ENCODE measurements around the gene TRPM3.

TRPM3 gene

GRCh38 chr9:70947511-70947910 is 173.9 kb downstream of the TRPM3 start:
- no peak for DNase-seq (ENCODE audit: low read depth in 2 of 2)

- DNase-seq (ENCODE audit: low read depth in 2 of 2): no peak
Observed at GRCh38 chr9:70947086-70947485, 174.3 kb downstream of the TRPM3 start.

- no peak for DNase-seq (ENCODE audit: low read depth in 2 of 2)
Observed at GRCh38 chr9:70945301-70945700, 176.1 kb downstream of the TRPM3 start.

GRCh38 chr9:70941191-70941590 is 180.2 kb downstream of the TRPM3 start:
- DNase-seq (ENCODE audit: low read depth in 2 of 2): no peak

- DNase-seq (ENCODE audit: low read depth in 2 of 2): no peak
Observed at GRCh38 chr9:70940605-70941004, 180.8 kb downstream of the TRPM3 start.

- no peak for DNase-seq (ENCODE audit: low read depth in 2 of 2)
Observed at GRCh38 chr9:70936536-70936935, 184.9 kb downstream of the TRPM3 start.

DNA sequence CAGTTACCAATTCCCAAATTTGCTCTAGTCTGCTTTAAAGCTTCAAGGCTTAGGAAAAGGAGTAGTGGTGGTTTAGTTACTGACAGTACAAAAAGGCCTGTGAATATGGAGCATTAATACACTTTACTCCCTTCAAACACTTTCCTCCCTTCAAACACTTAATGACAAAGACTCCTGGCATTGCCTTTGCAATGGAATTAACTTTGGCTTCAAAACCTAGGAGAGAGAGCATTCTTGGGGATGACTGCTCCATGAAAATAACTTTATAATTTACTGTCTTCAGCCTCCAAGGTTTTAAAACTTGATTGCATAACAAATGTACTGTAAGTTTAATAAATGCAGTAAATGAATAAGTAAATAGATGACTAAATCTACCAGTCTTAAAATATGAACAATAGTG is 185.6 kb downstream of the TRPM3 start:
- no peak for DNase-seq (ENCODE audit: low read depth in 2 of 2)

DNA sequence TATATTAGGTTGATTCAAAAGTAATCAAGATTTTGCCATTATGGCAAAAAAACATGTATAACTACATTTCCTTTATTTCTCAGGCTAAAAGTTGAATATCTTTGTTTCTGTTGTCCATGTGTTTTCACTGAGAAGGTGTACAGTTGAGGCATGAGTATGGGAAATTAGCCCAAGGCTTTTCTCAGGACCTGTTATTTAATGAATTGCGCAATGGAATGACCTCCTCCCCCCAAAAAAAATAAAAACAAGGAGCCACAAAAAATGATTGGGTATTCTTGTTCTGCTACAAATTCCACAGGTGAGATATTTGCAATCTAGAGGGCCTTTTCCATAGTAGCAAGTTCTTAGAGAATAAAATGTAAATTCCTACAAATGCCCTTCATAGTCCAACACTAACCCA is 186.8 kb downstream of the TRPM3 start:
- DNase-seq (ENCODE audit: low read depth in 2 of 2): no peak

DNA sequence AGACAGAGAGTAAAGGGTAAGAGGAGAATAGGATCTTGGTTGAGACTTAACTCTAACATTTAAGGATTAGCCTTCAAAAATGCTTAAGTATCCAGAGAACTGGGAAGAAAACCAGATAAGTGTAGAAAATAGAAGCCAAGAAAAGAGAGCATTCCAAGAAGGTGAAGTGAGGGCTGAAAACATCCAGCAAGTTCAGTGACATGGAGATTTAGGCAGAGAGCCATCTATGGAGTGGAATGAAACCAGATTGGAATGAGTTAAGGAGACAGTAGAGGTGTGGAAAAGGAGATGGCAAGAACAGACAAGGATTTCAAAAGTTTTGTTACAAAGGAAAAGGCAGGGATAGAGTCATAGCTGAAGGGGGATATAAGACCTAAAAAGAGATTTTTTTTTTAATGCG is 188.1 kb downstream of the TRPM3 start:
- DNase-seq (ENCODE audit: low read depth in 2 of 2): no peak

DNA sequence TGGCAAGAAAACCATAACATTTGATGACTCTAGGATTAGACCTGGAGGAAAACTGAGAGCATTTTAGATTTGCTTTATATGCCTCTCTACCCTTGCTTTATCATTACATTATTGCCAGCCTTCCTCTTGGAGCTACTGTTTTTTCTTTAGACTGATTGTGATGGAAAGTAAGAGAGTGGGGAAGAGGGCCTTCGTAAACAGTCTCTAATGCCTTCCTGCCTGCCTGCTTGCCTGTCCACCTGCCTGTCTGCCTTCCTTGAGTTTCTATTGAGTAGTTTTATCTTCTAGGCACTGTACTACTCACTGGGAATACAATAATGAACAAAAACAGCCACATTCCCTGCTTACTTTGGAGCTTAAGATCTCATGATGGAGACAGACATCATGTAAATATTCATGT is 189.3 kb downstream of the TRPM3 start:
- no peak for DNase-seq (ENCODE audit: low read depth in 2 of 2)

DNA sequence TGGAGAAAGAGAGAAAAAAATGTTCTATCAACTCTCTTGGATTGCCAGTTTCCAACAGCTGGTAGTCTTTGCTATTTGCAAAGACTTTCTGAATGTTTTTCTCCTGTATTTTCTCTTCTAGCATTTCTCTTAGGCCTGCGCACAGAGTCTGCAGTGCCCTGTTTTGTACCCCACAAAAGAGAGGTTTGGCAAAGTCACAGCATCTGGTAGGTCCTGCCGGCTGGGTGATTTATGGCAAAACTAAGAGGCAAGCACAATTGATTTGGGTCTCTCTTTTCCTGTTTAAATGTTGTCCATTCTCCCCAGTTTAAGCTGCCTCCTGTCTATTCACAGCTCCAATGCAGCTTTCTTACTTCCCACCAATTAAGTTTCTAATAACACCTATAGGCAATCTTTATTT is 193.9 kb downstream of the TRPM3 start:
- DNase-seq (ENCODE audit: low read depth in 2 of 2): no peak

- no peak for DNase-seq (ENCODE audit: low read depth in 2 of 2)
Observed at GRCh38 chr9:70924895-70925547, 196.4 kb downstream of the TRPM3 start.

- DNase-seq (ENCODE audit: low read depth in 2 of 2): no peak
Observed at GRCh38 chr9:70924380-70924779, 197.0 kb downstream of the TRPM3 start.

GRCh38 chr9:70923961-70924360 is 197.5 kb downstream of the TRPM3 start:
- DNase-seq (ENCODE audit: low read depth in 2 of 2): no peak

DNA sequence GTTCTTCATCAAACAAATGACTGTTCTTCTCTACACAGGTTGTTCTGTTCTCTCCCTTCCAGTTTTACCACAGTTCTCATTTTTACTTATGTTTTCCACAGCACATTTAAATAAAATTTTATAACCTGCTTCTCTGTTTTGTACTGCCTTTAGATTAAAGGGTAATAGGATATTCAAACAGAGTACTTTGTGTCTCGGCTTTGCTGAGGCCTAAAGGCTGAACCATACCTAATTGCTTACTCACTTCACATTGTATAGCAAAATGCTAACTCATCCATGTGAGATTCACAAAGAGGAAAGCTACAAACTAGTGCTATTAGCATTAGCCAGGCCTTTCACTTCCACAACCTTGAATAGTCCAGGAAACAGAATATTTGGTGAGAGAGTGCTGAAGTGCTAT is 200.3 kb downstream of the TRPM3 start:
- DNase-seq (ENCODE audit: low read depth in 2 of 2): no peak

DNA sequence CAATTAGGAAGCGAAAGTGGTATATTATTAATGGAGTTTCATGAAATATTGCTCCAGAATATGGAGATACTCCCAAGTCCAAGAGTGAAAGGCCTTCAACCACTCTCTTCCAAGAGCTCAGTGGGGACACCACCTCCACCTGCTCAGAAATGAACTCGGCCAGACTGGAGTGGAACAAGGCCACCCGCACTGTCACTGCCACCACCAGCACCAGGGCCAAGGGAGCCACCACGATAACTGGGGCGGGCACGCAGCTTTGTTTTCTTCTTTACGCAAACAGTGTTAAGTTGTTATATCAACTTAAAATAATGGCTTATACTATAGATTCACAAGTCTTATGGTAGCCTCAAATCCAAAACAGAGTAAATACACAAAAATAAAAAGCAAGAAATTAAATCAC is 204.1 kb downstream of the TRPM3 start:
- no peak for DNase-seq (ENCODE audit: low read depth in 2 of 2)

DNA sequence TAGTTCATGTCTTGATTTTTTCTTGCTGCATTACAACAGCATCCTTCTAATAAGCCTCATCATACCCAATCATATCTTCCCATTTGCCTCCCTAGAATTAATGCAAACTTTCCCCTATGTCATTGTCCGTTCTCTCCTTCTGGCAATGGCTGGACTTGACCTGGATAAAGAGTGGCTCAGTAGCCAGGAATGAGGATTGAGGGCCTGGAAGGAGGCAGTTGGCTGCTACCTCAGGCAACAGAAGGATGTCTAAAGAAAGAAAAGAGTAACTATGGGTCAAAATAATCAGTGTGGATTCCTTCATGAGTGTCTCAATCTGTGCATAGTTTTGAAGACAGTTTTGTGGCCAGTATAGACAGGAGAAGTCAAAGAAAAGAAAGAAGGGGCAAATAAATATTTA is 209.6 kb downstream of the TRPM3 start:
- DNase-seq (ENCODE audit: low read depth in 2 of 2): no peak

GRCh38 chr9:70910598-70910997 is 210.8 kb downstream of the TRPM3 start:
- DNase-seq (ENCODE audit: low read depth in 2 of 2): no peak

GRCh38 chr9:70902692-70903131 is 218.7 kb downstream of the TRPM3 start:
- DNase-seq (ENCODE audit: low read depth in 2 of 2): no peak

GRCh38 chr9:70902171-70902570 is 219.2 kb downstream of the TRPM3 start:
- DNase-seq (ENCODE audit: low read depth in 2 of 2): no peak

DNA sequence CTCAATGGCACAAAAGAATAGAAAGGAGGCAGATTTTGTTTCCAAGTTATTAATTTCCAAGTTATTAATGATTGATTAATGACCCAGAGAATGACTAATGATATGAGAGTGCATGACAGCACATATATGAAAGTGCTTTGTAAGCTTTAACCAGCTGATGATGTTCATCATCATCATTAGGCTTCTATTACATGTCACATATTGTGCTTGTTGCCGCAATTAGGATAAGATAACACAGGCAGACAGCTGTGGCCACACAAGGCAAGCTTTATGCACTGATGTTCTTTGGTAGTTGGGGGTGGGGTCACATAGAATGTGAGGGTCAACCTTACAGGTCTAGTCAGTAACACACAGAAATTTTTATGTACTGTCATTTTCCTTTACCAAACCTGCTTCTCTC is 219.7 kb downstream of the TRPM3 start:
- no peak for DNase-seq (ENCODE audit: low read depth in 2 of 2)

DNA sequence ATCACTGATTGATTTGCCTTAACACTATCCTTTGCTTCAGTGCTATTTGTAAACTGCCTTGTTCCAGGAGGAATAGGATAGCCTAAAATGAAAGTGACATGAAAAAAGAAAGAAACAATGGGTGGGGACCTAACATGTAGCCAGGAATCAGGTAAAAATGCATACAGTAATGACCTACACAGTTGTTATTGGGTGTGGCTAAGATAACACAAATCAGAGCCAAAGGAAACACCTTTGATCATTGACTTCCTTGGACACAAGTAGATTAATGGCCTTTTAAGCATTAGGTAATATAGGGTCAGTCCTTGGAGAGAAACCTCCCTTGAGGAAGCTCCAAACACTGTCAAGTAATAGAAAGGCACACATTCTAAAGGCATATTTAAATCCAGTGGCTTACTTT is 220.4 kb downstream of the TRPM3 start:
- no peak for DNase-seq (ENCODE audit: low read depth in 2 of 2)

GRCh38 chr9:70893580-70894122 is 227.8 kb downstream of the TRPM3 start:
- DNase-seq (ENCODE audit: low read depth in 2 of 2): no peak

DNA sequence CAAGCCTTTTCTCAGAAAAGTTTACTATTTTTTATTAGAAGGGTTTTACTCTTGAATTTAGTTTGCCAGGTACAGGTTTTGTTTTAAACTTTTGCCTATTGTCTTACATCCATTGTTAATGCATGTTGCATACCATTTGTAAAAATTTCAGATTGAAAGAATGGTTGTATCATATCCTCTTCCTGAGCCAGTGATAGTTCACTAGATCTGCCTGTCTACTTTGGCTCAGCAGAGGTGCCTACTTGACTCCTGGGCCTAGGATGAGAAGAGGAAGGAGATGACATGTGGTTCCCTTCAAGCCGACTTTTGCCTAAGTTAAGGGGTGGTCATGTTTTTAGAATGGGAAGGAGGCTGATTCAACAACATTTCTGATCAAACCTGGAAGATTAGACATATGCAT is 232.9 kb downstream of the TRPM3 start:
- no peak for DNase-seq (ENCODE audit: low read depth in 2 of 2)

All from stimulated activated CD8-positive, alpha-beta memory T cell treated with anti-CD3 and anti-CD28 coated beads, Interleukin-2, amount 100 ng/mL, for 1 hour (primary cell).